KG1 (cell line): ENCODE measurements around the gene IQCH.

Source experiments
- DNase-seq: peaks from one replicate; lab custom pipeline; 2025; lab: John Stamatoyannopoulos, UW

Gene IQCH

DNA sequence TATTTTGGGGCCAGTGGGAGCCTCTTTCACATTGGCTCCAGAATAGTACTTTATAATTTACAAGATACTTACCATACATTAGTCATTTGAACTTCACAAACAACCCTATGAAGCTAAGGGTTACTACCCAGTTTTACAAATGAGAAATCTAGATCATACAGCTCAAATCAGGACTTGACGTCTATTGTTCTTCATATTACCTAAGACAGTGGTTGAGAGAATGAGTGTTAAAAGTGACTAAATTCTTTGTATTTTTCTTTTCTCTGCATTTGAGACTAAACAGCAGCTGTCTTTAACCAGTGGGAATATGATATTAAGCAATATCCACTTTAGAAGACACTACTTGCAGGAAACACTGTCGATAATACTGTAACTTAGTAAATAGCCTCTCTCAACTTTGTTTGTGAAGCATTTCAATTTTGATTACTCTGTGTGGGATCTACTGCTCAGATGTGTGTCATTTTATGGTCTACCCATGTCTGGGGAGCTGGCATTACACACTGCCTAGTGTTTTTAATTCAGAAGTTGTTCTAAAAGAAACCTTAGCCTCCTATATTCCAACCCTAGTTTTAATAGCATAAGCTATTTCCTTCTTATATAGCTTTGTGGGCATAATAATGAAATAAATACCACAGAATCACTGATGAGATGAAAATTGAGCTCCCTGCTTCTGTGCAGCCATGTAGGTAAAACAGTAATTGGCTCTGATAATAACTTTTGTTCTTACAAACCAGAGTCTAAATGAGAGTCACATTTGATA is 45.9 kb downstream of the IQCH start:
- no peak for DNase-seq

GRCh38 chr15:67303490-67304363 is 49.1 kb downstream of the IQCH start:
- DNase-seq: no peak

GRCh38 chr15:67304778-67305177 is 50.2 kb downstream of the IQCH start:
- no peak for DNase-seq

- DNase-seq: no peak
Measured at GRCh38 chr15:67305506-67305905, 50.9 kb downstream of the IQCH start.

- no peak for DNase-seq
Measured at GRCh38 chr15:67307156-67307555, 52.6 kb downstream of the IQCH start.

DNA sequence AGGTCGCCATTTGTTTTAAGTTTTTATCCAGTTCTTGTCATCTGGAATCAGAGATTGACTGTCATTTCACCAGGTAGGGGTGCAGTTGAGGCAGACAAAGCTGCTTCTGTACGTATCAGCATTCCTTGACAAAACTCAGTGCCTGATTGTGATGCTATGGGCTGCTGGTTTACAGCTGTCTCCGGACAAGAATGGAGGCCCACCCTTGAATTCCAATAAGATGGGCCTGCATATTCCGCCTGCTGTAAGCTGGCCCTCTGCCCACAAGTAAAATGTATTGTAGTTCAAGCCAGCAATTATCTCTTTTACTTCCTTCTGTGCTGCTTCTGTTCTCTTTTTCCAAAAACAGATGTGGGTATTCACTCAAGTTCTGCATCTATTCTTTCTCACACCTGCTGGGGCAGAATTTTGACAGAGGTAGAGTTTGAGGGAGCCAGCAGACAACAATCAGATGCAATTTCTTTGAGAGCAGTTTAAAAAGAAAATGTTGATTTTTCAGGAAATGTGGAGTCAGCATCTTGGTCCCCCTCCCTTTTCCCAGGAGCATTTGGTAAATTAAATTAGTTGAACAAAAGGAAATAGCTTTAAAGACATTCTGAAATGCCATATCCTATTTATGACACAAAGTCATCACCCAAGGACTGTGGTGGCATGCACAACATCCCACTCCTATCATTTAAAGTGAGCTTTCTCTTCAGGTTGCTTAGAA is 53.5 kb downstream of the IQCH start:
- no peak for DNase-seq

DNA sequence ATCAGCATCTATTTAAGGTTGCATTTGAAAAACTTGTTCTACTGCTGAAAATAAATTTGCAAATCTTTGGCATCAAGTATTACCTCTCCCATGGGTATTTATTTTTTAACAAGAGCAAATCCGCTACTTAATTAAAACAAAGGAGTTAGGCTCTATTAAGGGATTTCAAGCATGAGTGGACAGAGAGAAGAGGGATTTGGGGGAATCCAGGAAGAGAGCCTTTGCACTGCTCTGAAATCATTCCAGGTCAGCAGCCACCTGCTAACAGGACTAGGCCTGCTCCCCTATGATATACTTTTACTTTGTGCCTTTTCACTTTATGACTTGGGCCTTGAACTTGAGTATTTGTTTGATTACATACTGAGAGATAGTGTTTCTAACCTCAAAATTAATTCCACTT is 57.1 kb downstream of the IQCH start:
- DNase-seq: no peak

DNA sequence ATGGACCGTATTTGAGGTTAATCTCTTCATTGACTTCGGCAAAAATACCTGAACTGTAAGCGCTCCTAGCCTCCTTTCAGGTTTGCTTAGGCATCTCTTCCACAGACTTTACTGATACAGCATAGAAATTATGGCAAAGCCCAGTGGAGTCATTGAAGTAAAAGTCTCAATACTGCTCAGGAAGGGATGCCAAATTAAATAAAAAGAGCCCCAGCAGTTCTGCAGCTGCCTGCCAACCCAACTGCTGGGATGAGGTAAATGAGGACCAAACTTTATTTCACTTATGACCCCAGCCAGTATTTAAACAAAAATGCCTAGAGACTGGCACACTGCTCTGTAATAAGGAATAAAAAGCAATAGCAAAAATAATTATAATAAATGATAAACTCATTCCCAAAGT is 65.4 kb downstream of the IQCH start:
- no peak for DNase-seq

DNA sequence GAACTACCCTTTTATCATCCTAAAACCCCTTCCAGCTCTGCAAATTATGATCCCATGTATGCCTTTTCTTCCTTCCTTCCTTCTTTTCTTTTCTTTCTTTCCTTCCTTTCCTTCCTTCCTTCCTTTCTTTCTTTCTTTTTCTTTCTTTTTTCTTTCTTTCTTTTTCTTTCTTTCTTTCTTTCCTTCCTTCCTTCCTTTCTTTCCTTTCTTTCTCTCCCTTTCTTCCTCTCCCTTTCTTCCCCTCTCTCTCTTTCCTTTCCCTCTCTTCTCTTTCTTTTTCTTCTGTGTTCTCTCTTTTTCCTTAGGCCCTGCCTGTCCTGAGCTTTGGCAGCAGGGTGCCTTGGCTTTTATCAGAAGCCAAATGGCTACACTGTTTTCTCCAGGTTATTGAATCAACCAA is 66.8 kb downstream of the IQCH start:
- DNase-seq: no peak

DNA sequence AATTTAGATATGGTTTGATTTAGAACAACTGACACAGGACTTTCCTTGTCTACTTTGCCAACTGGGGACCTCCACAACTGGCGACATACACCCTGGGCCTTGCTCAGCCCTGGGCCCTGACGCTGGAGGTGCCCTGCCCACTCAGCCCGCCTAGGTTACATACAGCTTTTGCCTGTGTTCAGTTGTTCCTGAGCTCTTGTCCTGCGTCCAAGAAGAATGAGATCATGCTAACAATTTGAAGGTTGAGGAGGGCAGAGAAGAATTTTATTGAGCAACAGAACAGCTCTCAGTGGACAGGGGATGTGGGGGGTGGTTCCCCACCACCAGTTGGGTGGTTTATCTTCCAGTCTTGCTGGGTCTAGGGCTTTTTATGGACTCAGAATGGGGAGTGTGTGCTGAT is 67.9 kb downstream of the IQCH start:
- no peak for DNase-seq

- no peak for DNase-seq
Measured at GRCh38 chr15:67327312-67327711, 72.7 kb downstream of the IQCH start.

- no peak for DNase-seq
Measured at GRCh38 chr15:67327737-67328136, 73.2 kb downstream of the IQCH start.

GRCh38 chr15:67329984-67330733 is 75.6 kb downstream of the IQCH start:
- DNase-seq: no peak

- DNase-seq: no peak
Measured at GRCh38 chr15:67331676-67332075, 77.1 kb downstream of the IQCH start.

DNA sequence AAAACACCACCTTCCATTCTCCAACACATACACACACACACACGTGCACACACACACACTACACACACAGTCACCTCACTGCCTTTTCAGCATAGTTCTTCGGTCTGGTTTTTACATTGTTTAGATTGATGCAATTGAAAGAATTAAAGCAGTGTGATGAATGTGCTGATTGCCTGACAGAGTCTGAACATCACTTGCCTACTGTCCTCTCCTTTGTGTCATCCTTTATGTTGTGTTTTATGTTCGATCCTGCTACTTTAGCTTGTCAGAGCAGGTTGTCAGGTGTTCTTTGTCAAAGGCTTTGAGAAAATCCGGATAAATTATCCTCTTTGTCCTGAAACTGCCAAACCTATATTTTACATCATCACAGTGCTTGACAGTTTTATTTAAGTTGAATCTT is 80.4 kb downstream of the IQCH start:
- no peak for DNase-seq

DNA sequence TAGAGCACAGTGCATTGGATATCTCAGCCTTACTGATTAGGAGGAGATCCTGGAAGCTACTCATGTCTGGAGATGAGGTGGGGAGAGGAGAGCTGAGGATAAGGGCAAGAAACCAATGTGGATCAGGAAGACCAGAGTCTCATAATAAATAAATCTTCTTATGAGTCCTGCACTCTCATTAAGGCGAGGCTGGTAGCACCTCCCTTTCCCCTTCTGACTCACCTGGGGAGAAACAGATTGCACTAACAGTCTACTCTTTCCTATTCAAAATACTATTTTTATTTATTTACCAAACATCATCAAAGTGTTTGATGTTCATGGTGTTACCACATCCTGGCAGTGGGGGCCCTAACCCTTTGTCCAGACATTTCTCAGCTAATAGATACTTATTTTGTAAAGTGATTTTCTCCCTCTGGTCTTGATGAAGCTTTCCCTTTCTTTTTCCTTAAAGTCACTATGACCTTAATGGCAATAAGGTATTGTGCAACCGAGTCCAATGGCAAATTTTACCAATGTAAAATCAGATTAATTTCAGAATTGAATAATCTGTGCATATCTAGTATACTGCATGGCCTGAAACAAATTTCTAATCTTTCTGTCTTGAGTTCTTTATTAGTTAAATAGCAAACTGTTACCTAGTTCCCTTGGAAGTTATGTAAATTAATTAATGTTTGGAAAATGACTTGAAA is 81.1 kb downstream of the IQCH start:
- no peak for DNase-seq

DNA sequence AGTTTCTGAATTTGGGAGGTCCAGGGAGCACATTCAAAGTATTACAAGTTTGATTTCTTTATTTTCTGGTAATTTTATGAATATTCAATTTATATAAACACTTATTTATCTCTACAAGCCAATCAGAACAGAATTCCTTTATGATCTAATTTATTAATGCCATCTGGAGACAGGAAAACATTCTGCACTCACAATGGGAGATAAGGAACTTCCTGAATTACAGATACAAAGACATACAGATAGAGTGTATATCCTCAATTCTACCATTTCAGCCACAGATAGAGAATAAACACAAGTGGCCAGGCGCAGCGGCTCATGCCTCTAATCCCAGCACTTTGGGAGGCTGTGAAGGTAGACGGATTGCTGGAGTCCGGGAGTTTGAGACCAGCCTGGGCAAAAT is 86.0 kb downstream of the IQCH start:
- DNase-seq: no peak

DNA sequence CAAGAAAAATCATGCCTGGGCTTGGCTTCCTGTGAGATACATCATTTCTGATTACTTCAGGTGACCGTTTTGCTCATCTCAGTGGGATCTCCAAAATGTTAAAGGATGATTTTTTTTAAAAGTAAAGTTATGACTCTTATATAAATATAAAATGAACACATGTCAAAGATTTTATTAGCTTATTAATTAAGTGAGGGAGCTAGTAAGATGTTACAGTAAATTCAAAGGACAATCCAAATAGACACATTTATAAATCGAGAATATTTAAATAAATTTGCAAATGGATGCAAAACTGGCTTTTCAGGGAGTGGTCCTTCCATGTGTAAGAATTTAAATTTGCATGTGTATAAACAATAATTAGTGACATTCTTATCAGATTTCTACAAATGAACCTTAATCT is 87.0 kb downstream of the IQCH start:
- DNase-seq: no peak

GRCh38 chr15:67343206-67343605 is 88.6 kb downstream of the IQCH start:
- DNase-seq: no peak

- DNase-seq: no peak
Measured at GRCh38 chr15:67349634-67350033, 95.0 kb downstream of the IQCH start.

DNA sequence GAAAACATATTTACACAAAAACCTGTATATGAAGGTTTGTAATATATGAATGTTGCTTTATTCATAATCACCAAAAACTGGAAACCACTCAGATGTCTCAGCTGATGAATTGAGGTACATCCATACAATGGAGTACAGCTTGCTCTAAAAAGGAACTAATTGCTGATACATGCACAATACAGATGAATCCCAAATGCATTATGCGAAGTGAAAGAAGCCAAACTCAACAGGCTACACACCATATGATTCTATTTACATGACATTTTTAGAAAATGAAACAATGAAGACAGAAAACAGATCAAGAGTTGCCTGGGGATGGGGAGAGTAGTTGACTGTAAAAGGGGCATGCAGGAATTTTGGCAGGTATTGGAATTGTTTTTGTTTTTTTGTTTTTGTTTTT is 95.5 kb downstream of the IQCH start:
- no peak for DNase-seq
